Stomach (tissue), 9 donors: ENCODE data around the gene PRKCE. TPM values are rescaled to one million over a fixed set of nuclear protein-coding genes. Genes with fewer than 3 reads are reported as not detected.
A peak's percentile ranks its signal among the peaks of the same experiment; 100 is the strongest.

Source experiments
- DNase-seq, 2 donors: peaks; one replicate each; pipeline versions ENCODE4 v3.0.0 to v3.0.0-alpha.2; 2013 to 2019
- H3K27ac ChIP-seq, 5 donors: fragments of 200-600 bp in 4 of 5; sonication (generic) in 4 of 5; one replicate each; pipeline ENCODE4 v1.5.1; 2013 to 2019; ENCODE audit warnings: mild to moderate bottlenecking in 1 of 5, moderate library complexity in 1 of 5
- H3K27me3 ChIP-seq, 3 donors: fragments of 200-600 bp; sonication (generic); one replicate each; pipeline ENCODE4 v1.5.1; 2017 to 2019; ENCODE audit warnings: mixed run types in 1 of 3
- H3K36me3 ChIP-seq, 4 donors: fragments of 200-600 bp; sonication (generic); 1 replicate in 3 of 4; 2 replicates in 1 of 4; pipeline ENCODE4 v1.5.1; 2016 to 2019
- H3K4me1 ChIP-seq, 4 donors: fragments of 200-600 bp; sonication (generic); one replicate each; pipeline ENCODE4 v1.5.1; 2016 to 2019
- H3K4me3 ChIP-seq, 4 donors: fragments of 200-600 bp; sonication (generic) in 3 of 4; one replicate each; pipeline ENCODE4 v1.5.1; 2016 to 2019; ENCODE audit warnings: mild to moderate bottlenecking in 1 of 4
- H3K9me3 ChIP-seq, 4 donors: fragments of 200-600 bp; sonication (generic); one replicate each; pipeline ENCODE4 v1.5.1; 2016 to 2019
- CTCF ChIP-seq, 7 experiments: fragments of 450-650 bp in 4 of 7; fragments of 200-600 bp in 3 of 7; sonication (generic) in 3 of 7; IDR thresholded peaks; one replicate each; pipeline ENCODE4 v1.5.1; 2016 to 2019; ENCODE audit warnings: antibody characterized with exemption in 7 of 7, control low read depth in 2 of 7, mild to moderate bottlenecking in 1 of 7
- EP300 ChIP-seq: sonication (generic); formaldehyde crosslinking; IDR thresholded peaks from one replicate; pipeline ENCODE4 v1.6.1; 2017; ENCODE audit warnings: antibody characterized with exemption
- POLR2A ChIP-seq, 4 donors: fragments of 450-650 bp; IDR thresholded peaks; one replicate each; pipeline ENCODE4 v1.6.1; 2016; ENCODE audit warnings: antibody characterized with exemption in 4 of 4, control low read depth in 2 of 4, mild to moderate bottlenecking in 1 of 4, moderate library complexity in 1 of 4
- POLR2AphosphoS5 ChIP-seq, 3 donors: sonication (generic); formaldehyde crosslinking; IDR thresholded peaks; one replicate each; pipeline ENCODE4 v1.6.1; 2016; ENCODE audit warnings: antibody characterized with exemption in 3 of 3
- WGBS, 5 donors: extraction: QIAGEN DNeasy Blood & Tissue Kit in 3 of 5; methylation state at CpG; one replicate each; pipeline versions ENCODE4 v1.1.5 to v1.1.7; 2013 to 2018; 5-methylcytosine and 5-hydroxymethylcytosine counted together
- intact Hi-C: fragments of 100-400 bp; cut with DNase I; formaldehyde crosslinking; loops from one replicate; pipeline ENCODE4 v1.15.1; 2023; ENCODE audit warnings: low total_unique reads
- polyA plus RNA-seq, 3 donors: library from polyadenylated mRNA; stranded (reverse); fragments of 200-250 nt; gene quantifications; one replicate each; pipeline ENCODE4 v1.2.3, GENCODE V29; 2013
- total RNA-seq, 5 donors: library from RNA; depleted of rRNA; stranded (reverse); fragments of >200 nt; gene quantifications; one replicate each; pipeline versions ENCODE4 v1.1.0 to v1.2.3, GENCODE V29; 2014 to 2016
- donor health status: healthy with polysubstance abuse.
- donor health status: Bipolar disorder and iron deficiency.
- donor health status: healthy.

Gene PRKCE
- total and polyA plus RNA-seq, 8 donors = 2.0 to 92.0 (median 10.0) TPM

- Histone ChIP-seq H3K9me3 (no peaks in the 10 kb centered on the region), H3K27ac (no peak overlapping the region), H3K4me1 (peaks cover 6 to 17% (median 13%) of the 10 kb centered on the region in 4 donors), H3K4me3 (no peak overlapping the region), H3K27me3 (peaks cover 0 to 15% (median 0%) of the 10 kb centered on the region in 3 donors), H3K36me3 (no peaks in the 10 kb centered on the region)
- intact Hi-C loops = loop anchor here (5.0 kb wide), 2 partner anchors 137 to 297 kb away; no protein-coding TSS in a partner anchor
- no peak for DNase-seq
- whole genome bisulfite sequencing, 5 donors = 60 to 78% (median 68%) methylated on average over 2 of the region's 2 CpGs
- TF ChIP-seq CTCF (IDR thresholded peaks at IDR 0.05) (no peak), EP300 (no peak), POLR2AphosphoS5 (IDR thresholded peaks at IDR 0.05) (no peak), POLR2A (IDR thresholded peaks at IDR 0.05) (no peak)
Observed at GRCh38 chr2:45640576-45640975, 10.9 kb upstream of the PRKCE start.

GRCh38 chr2:45643095-45643494 is 8.4 kb upstream of the PRKCE start:
- H3K36me3 ChIP-seq = no peaks in the 10 kb centered on the region
- DNase-seq = no peak
- no peak for TF ChIP-seq CTCF (IDR thresholded peaks at IDR 0.05)
- TF ChIP-seq EP300 = no peak
- no peak for TF ChIP-seq POLR2A (IDR thresholded peaks at IDR 0.05)
- TF ChIP-seq POLR2AphosphoS5 (IDR thresholded peaks at IDR 0.05) = no peak
- no peaks in the 10 kb centered on the region for H3K9me3 ChIP-seq
- peak overlapping the region in 3 of 5 donors; percentile 70 to 83 (median 76) for H3K27ac ChIP-seq
- peaks cover 6 to 20% (median 15%) of the 10 kb centered on the region in 4 donors for H3K4me1 ChIP-seq
- intact Hi-C loops = loop anchor here (5.0 kb wide), 2 partner anchors 134 to 294 kb away; no protein-coding TSS in a partner anchor
- H3K27me3 ChIP-seq = peaks cover 0 to 15% (median 0%) of the 10 kb centered on the region in 3 donors
- WGBS, 5 donors = 14 to 27% (median 15%) methylated on average over 11 of the region's 11 CpGs
- peak overlapping the region; percentile 52 to 60 (median 58) for H3K4me3 ChIP-seq

GRCh38 chr2:45643543-45644542 is 7.6 kb upstream of the PRKCE start:
- intact Hi-C loops = loop anchor here (5.0 kb wide), 2 partner anchors 133 to 293 kb away; no protein-coding TSS in a partner anchor
- WGBS, 5 donors = 11 to 24% (median 13%) methylated on average over 23 to 49 of the region's 49 CpGs
- no peak for TF ChIP-seq POLR2A (IDR thresholded peaks at IDR 0.05)
- TF ChIP-seq CTCF (IDR thresholded peaks at IDR 0.05) = peak in 6 of 7 experiments; percentile 92 to 99 (median 97)
- TF ChIP-seq POLR2AphosphoS5 (IDR thresholded peaks at IDR 0.05) = peak in 1 of 3 donors; percentile 48
- no peak for TF ChIP-seq EP300

GRCh38 chr2:45646289-45646688 is 5.2 kb upstream of the PRKCE start:
- intact Hi-C loops = no loop called here
- TF ChIP-seq POLR2A (IDR thresholded peaks at IDR 0.05) = no peak
- TF ChIP-seq CTCF (IDR thresholded peaks at IDR 0.05) = no peak
- TF ChIP-seq EP300 = no peak
- TF ChIP-seq POLR2AphosphoS5 (IDR thresholded peaks at IDR 0.05) = no peak
- WGBS, 5 donors = 86 to 98% (median 97%) methylated on average over 2 of the region's 2 CpGs

More at GRCh38 chr2:45643543-45644542, 7.6 kb upstream of the PRKCE start:
- H3K27ac ChIP-seq = peak overlapping the region in 3 of 5 donors; percentile 70 to 83 (median 76)
- DNase-seq = peak; percentile 79 to 91
- H3K4me1 ChIP-seq = peaks cover 6 to 28% (median 18%) of the 10 kb centered on the region in 4 donors
- H3K36me3 ChIP-seq = no peaks in the 10 kb centered on the region
- H3K4me3 ChIP-seq = peak overlapping the region; percentile 52 to 60 (median 58)
- no peaks in the 10 kb centered on the region for H3K9me3 ChIP-seq
- peaks cover 0 to 15% (median 0%) of the 10 kb centered on the region in 3 donors for H3K27me3 ChIP-seq

More at GRCh38 chr2:45646289-45646688, 5.2 kb upstream of the PRKCE start:
- Histone ChIP-seq H3K4me1 (peaks cover 12 to 37% (median 23%) of the 10 kb centered on the region in 4 donors), H3K36me3 (no peaks in the 10 kb centered on the region), H3K9me3 (no peaks in the 10 kb centered on the region), H3K27me3 (peaks cover 0 to 15% (median 0%) of the 10 kb centered on the region in 3 donors), H3K4me3 (no peak overlapping the region), H3K27ac (no peak overlapping the region)
- no peak for DNase-seq
